ENCODE results near the gene MINK1.
A peak's percentile ranks its signal among the peaks of the same experiment; 100 is the strongest.
"Not testable (repeated sequence)": the region's sequence is repeated elsewhere in the genome, so short reads cannot be mapped to it uniquely, and the experiment has no call there.

Gene MINK1

GRCh38 chr17:4901648-4902344, 68.7 kb downstream of the MINK1 start:
- no peak overlapping the region for H3K4me3 ChIP-seq (ENCODE audit: low read depth, low read length)
- H3K4me1 ChIP-seq (ENCODE audit: control insufficient read depth, insufficient read depth, low read length): peaks cover 7% of the 10 kb centered on the region
- H3K9me3 ChIP-seq (ENCODE audit: control insufficient read depth, insufficient read depth, low read length): no peaks in the 10 kb centered on the region
- H3K36me3 ChIP-seq (ENCODE audit: control insufficient read depth, insufficient read depth, low read length): peaks cover 8% of the 10 kb centered on the region
- no peaks in the 10 kb centered on the region for H3K27me3 ChIP-seq (ENCODE audit: control insufficient read depth, insufficient read depth, low read length)
- H3K9ac ChIP-seq (ENCODE audit: low read depth, low read length): no peak overlapping the region
- H3K27ac ChIP-seq (ENCODE audit: low read depth, low read length): no peak overlapping the region

- Histone ChIP-seq H3K36me3 (ENCODE audit: control insufficient read depth, insufficient read depth, low read length) (0 out of 2 replicates have a peak, but pooled peaks cover under 1% of the 10 kb centered on the region), H3K27me3 (ENCODE audit: control insufficient read depth, insufficient read depth, low read length) (no peaks in the 10 kb centered on the region), H3K4me1 (ENCODE audit: control insufficient read depth, insufficient read depth, low read length) (peaks cover 7% of the 10 kb centered on the region), H3K9ac (ENCODE audit: low read depth, low read length) (no peak overlapping the region), H3K27ac (ENCODE audit: low read depth, low read length) (no peak overlapping the region), H3K9me3 (ENCODE audit: control insufficient read depth, insufficient read depth, low read length) (no peaks in the 10 kb centered on the region), H3K4me3 (ENCODE audit: low read depth, low read length) (no peak overlapping the region)
Measured at GRCh38 chr17:4902540-4902939, 69.4 kb downstream of the MINK1 start.

- no peaks in the 10 kb centered on the region for H3K9me3 ChIP-seq (ENCODE audit: control insufficient read depth, insufficient read depth, low read length)
- H3K4me3 ChIP-seq (ENCODE audit: low read depth, low read length): no peak within 1 kb of the TSS
- no peak within 1 kb of the TSS for H3K9ac ChIP-seq (ENCODE audit: low read depth, low read length)
- no peak within 1 kb of the TSS for H3K27ac ChIP-seq (ENCODE audit: low read depth, low read length)
- H3K4me1 ChIP-seq (ENCODE audit: control insufficient read depth, insufficient read depth, low read length): peaks cover 9% of the 10 kb centered on the region
- H3K36me3 ChIP-seq (ENCODE audit: control insufficient read depth, insufficient read depth, low read length): no peaks in the 10 kb centered on the region
- no peaks in the 10 kb centered on the region for H3K27me3 ChIP-seq (ENCODE audit: control insufficient read depth, insufficient read depth, low read length)
Measured at GRCh38 chr17:4903051-4903818, 70.1 kb downstream of the MINK1 start, which contains the start of gene CHRNE. Gene CHRNE (minus strand): TSS chr17:4903098. CDS start chr17:4903063, 35 bp downstream.

DNA sequence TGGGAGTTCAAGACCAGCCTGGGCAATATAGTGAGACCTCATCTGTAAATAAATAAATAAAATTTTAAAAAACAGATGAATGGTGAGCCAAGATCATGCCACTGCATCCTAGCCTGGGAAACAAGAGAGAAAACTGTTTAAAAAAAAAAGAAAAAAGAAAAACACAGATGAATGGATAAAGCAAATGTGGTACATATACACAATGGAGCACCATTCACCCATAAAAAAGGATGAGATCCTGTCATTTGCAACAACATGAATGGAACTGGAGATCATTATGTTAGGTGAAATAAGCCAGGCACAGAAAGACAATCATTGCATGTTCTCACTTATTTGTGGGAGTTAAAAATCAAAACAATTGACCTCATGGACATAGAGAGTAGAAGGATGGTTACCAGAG, 73.5 kb downstream of the MINK1 start:
- not testable (repeated sequence) for H3K27ac ChIP-seq (ENCODE audit: low read depth, low read length); H3K9me3 ChIP-seq (ENCODE audit: control insufficient read depth, insufficient read depth, low read length); H3K9ac ChIP-seq (ENCODE audit: low read depth, low read length); H3K4me3 ChIP-seq (ENCODE audit: low read depth, low read length); H3K27me3 ChIP-seq (ENCODE audit: control insufficient read depth, insufficient read depth, low read length); H3K36me3 ChIP-seq (ENCODE audit: control insufficient read depth, insufficient read depth, low read length)
- H3K4me1 ChIP-seq (ENCODE audit: control insufficient read depth, insufficient read depth, low read length): peaks cover 16% of the 10 kb centered on the region

GRCh38 chr17:4908301-4908700, 75.2 kb downstream of the MINK1 start:
- Histone ChIP-seq H3K9me3 (ENCODE audit: control insufficient read depth, insufficient read depth, low read length) (no peaks in the 10 kb centered on the region), H3K27ac (ENCODE audit: low read depth, low read length) (peak overlapping the region; percentile 67), H3K4me3 (ENCODE audit: low read depth, low read length) (no peak overlapping the region), H3K36me3 (ENCODE audit: control insufficient read depth, insufficient read depth, low read length) (no peaks in the 10 kb centered on the region), H3K9ac (ENCODE audit: low read depth, low read length) (no peak overlapping the region), H3K27me3 (ENCODE audit: control insufficient read depth, insufficient read depth, low read length) (no peaks in the 10 kb centered on the region), H3K4me1 (ENCODE audit: control insufficient read depth, insufficient read depth, low read length) (peaks cover 15% of the 10 kb centered on the region)

- Histone ChIP-seq H3K36me3 (ENCODE audit: control insufficient read depth, insufficient read depth, low read length) (no peaks in the 10 kb centered on the region), H3K9me3 (ENCODE audit: control insufficient read depth, insufficient read depth, low read length) (no peaks in the 10 kb centered on the region), H3K4me3 (ENCODE audit: low read depth, low read length) (no peak overlapping the region), H3K27me3 (ENCODE audit: control insufficient read depth, insufficient read depth, low read length) (no peaks in the 10 kb centered on the region), H3K27ac (ENCODE audit: low read depth, low read length) (peak overlapping the region; percentile 67), H3K9ac (ENCODE audit: low read depth, low read length) (no peak overlapping the region), H3K4me1 (ENCODE audit: control insufficient read depth, insufficient read depth, low read length) (peaks cover 13% of the 10 kb centered on the region; the same call in 1 of the 2 replicates)
Measured at GRCh38 chr17:4908711-4909496, 75.8 kb downstream of the MINK1 start.

DNA sequence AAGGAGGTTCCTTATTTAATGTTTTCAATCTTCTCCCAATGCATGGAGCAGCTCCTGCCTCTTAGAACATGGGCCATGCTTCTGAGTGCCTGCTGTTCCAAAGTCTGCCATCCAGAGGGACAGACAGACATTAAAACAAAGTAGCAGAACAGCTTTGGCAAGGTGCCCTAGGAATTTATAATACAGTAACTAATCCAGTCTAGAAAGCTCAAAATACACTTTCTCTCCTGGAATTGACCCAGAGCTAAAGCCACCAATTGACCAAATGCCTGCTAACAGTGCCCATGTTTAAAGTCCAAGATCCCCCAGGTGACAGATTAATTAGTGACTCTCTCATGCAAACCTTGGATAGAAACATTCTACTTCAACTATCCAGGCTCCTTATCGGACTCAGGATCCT, 80.9 kb downstream of the MINK1 start:
- H3K4me3 ChIP-seq (ENCODE audit: low read depth, low read length): no peak overlapping the region
- no peaks in the 10 kb centered on the region for H3K36me3 ChIP-seq (ENCODE audit: control insufficient read depth, insufficient read depth, low read length)
- no peaks in the 10 kb centered on the region for H3K9me3 ChIP-seq (ENCODE audit: control insufficient read depth, insufficient read depth, low read length)
- peaks cover 6% of the 10 kb centered on the region; the same call in 1 of the 2 replicates for H3K4me1 ChIP-seq (ENCODE audit: control insufficient read depth, insufficient read depth, low read length)
- H3K9ac ChIP-seq (ENCODE audit: low read depth, low read length): no peak overlapping the region
- no peaks in the 10 kb centered on the region for H3K27me3 ChIP-seq (ENCODE audit: control insufficient read depth, insufficient read depth, low read length)
- no peak overlapping the region for H3K27ac ChIP-seq (ENCODE audit: low read depth, low read length)

- not testable (repeated sequence) for H3K4me3 ChIP-seq (ENCODE audit: low read depth, low read length); H3K9me3 ChIP-seq (ENCODE audit: control insufficient read depth, insufficient read depth, low read length); H3K36me3 ChIP-seq (ENCODE audit: control insufficient read depth, insufficient read depth, low read length); H3K9ac ChIP-seq (ENCODE audit: low read depth, low read length); H3K4me1 ChIP-seq (ENCODE audit: control insufficient read depth, insufficient read depth, low read length); H3K27me3 ChIP-seq (ENCODE audit: control insufficient read depth, insufficient read depth, low read length); H3K27ac ChIP-seq (ENCODE audit: low read depth, low read length)
Measured at GRCh38 chr17:4914551-4914950, 81.4 kb downstream of the MINK1 start.

DNA sequence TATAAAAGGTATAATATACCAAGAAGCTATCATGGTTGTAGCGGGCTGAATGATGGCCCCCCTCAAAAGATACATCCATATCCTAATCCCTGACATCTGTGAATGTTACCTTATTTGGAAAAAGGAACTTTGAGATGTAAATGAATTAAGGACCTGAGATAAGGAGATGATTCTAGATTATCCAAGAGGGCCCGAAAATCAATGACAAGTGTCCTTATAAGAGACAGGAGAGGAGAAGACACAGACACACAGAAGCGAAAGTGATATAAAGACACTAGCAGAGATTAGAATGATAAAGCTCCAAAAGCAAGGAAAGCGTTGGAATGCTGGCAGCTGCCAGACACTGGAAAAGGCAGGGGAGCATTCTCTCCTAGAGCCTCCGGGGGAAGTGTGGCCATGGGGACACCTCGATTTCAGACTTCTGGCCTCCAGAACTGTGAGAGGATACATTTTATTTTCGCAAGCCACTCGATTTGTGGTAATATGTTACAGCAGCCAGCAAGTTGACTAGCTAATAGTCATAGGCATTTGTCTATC, 86.4 kb downstream of the MINK1 start:
- no peak overlapping the region for H3K9ac ChIP-seq (ENCODE audit: low read depth, low read length)
- H3K4me3 ChIP-seq (ENCODE audit: low read depth, low read length): no peak overlapping the region
- no peaks in the 10 kb centered on the region for H3K9me3 ChIP-seq (ENCODE audit: control insufficient read depth, insufficient read depth, low read length)
- peaks cover 4% of the 10 kb centered on the region; the same call in 1 of the 2 replicates for H3K4me1 ChIP-seq (ENCODE audit: control insufficient read depth, insufficient read depth, low read length)
- no peaks in the 10 kb centered on the region for H3K27me3 ChIP-seq (ENCODE audit: control insufficient read depth, insufficient read depth, low read length)
- H3K27ac ChIP-seq (ENCODE audit: low read depth, low read length): no peak overlapping the region
- no peaks in the 10 kb centered on the region for H3K36me3 ChIP-seq (ENCODE audit: control insufficient read depth, insufficient read depth, low read length)

DNA sequence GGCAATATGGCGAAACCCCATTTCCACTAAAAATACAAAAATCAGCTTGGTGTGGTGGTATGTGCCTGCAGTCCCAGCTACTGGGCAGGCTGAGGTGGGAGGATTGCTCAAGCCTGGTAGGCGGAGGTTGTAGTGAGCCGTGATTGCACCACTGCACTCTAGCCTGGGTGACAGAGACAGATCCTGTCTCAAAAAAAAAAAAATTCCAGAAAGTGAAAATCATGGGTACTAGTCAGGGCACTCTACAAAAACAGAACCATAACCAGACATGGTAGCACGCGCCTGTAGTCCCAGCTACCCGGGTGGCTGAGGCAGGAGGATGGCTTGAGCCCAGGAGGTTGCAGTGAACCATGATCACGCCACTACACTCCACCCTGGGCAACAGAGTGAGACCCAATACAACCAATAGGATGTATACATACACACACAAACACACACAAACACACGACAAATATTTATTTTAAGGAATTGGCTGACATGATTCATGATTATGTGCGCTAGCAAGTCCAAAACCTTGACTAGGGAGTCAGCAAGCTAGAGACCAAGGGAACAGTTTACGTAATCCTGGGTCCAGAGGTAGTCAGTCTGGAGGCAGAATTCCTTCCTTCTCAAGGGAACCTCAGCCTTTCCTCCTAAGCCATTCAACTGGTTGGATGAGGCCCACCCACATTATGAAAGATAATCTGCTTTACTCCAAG, 87.4 kb downstream of the MINK1 start:
- H3K36me3 ChIP-seq (ENCODE audit: control insufficient read depth, insufficient read depth, low read length): no peaks in the 10 kb centered on the region
- H3K27me3 ChIP-seq (ENCODE audit: control insufficient read depth, insufficient read depth, low read length): no peaks in the 10 kb centered on the region
- no peaks in the 10 kb centered on the region for H3K9me3 ChIP-seq (ENCODE audit: control insufficient read depth, insufficient read depth, low read length)
- no peak overlapping the region for H3K4me3 ChIP-seq (ENCODE audit: low read depth, low read length)
- no peak overlapping the region for H3K9ac ChIP-seq (ENCODE audit: low read depth, low read length)
- H3K27ac ChIP-seq (ENCODE audit: low read depth, low read length): no peak overlapping the region
- H3K4me1 ChIP-seq (ENCODE audit: control insufficient read depth, insufficient read depth, low read length): peaks cover 4% of the 10 kb centered on the region; the same call in 1 of the 2 replicates
